Cardiac septum (tissue), 1 donor: ENCODE results near the gene CCDC85C. TPM values are rescaled to one million over a fixed set of nuclear protein-coding genes. Genes with fewer than 3 reads are reported as not detected.
A peak's percentile ranks its signal among the peaks of the same experiment; 100 is the strongest.

Experiments
- DNase-seq: peaks from one replicate; pipeline ENCODE4 v3.0.0-alpha.2; 2020; ENCODE audit warnings: low spot score
- intact Hi-C: fragments of 100-400 bp; cut with DNase I; formaldehyde crosslinking; loops from one replicate; pipeline ENCODE4 v1.14.0; 2022
- total RNA-seq: library from RNA; stranded (reverse); fragmentation: NEBNext Ultra II Directional; extraction: Animal tissue kit (Norgen Biotek cat#: 25700); gene quantifications from one replicate; pipeline ENCODE4 v1.2.1, GENCODE V29; 2021
- donor health status: DM: no; HTN: no; CAD: no.

CCDC85C gene
- total RNA-seq, 1 donor from 2014 or later = 21.4 TPM

DNA sequence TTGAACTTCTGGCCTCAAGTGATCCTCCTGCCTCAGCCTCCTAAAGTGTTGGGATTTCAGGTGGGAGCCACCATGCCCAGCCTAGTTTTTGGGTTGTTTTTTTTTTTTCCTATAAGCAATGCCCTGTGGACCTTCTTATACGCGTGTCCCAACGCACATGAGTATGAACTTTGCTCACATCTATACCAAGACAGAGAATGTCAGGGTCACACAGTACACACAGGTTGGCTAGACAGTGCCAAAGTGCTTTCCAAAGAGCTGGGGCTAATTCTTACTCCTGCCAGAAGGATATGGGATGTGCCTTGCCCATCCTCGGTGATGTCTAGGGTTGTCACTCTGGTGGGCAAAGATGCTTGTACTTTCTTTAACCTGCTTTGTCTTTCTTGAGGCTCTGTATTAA is 7.6 kb upstream of the CCDC85C start:
- DNase-seq = no peak
- intact Hi-C loops = no loop called here

DNA sequence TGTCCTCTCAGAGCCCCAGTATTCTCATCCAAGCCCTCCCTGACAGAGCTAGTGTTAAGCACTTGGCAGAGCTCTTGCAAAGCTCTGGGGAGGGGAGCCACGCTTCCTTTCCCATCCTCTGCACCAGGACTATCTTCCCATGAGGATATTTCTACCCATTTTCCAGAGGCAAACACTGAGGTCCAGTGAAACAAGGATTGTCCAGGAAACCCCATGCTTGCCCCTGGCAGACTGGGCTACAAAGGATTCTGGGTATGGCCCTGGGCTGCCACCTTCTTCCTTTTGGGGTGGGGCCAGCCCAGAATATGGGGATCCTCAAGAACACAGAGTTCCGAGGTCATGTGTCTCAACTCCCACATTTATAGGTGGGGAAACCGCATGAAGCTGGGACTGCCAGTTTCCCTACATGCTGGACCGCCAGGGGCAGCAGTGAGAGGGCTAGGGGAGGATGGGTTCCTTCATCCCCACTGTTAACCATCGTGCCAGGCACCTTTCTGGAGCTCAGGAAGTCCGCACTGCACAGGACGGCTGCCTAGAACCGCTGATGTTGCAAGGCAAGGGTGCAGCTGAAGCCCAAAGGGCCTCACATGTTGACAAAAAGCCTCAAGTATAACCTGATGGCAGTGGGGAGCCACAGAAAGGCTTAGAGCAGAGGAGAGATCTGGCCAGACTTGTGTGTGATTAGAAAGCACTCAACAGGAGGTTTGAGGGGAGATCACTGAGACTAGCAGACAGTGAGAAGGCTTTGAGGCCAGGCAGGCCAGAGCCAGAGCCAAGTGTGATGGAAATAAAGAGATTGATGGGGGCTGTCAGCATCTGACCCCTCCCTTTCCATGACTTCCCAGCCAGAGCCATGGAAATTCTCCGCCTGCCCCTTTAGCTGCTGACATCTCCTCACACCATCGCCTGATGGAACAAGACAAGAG is 5.5 kb upstream of the CCDC85C start:
- no peak for DNase-seq
- intact Hi-C loops = no loop called here

DNA sequence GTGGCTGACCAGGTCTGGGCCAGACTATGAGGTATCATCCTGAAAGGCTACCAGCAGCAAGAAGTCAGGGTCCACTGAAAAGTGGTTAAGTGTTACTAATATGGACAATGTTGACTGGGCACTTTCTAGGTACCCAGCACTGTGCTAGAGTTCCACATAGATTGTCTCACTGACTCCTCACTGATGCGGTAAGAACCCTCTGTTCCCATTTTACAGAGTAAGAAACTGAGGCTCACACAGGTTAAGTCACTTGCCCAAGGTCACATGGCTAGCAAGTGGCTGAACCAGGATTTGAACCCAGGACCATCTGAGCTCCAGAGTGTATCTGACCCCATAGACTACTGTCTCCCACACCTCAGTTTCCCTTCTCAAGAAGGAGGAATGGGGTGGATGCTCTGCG is 4.6 kb upstream of the CCDC85C start:
- DNase-seq = no peak
- intact Hi-C loops = no loop called here

DNA sequence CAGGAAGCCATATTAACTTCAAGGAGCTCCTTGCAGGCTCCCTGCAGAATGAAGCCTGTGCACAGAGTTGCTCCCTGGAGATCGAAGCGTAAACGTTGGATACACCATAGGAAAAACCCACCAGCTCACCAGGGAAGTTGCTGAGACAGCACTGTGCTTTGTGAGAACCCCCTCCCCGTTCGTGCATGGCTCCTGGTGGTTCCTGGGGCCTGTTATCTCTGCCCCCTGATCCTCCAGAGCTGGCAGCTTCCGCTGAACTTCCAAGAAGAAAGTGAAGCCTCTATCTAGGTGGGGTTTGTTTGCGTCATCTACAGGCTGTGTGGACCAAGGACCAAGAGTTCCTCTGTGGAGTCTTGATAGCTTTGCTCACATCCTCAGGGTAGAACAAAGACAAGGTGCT is 2.4 kb upstream of the CCDC85C start:
- DNase-seq = no peak
- intact Hi-C loops = no loop called here

DNA sequence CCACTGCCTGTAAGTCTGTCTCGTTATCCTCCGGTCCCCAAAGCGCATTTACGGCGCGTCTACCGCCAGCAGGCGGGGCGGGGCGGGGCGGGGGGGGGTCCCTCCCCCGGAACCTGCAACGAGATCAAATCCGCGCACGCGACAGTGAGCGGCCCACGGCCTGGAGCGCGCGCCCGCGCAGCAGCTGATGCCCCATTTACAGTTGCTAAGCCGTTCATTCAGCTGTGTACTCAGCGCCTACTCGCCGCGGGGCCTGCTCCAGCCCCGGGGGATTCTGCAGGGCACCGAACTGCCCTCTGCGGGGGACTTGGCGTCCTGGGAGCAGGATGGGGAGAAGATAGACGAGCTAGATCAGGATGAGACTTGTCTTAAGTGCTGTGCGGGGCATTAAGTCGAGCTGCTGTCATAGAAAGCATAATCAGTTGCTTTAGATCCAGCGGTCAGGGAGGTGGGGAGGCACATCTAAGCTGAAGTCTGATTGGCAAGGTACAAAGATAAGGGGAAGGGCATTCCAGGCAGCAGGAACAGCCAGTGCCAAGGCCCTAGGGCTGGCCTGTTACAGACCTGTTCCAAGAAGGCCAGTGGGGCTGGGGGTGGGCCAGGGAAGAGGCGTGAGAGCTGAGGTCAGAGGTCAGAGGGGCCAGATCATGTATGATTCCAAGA is 1.4 kb upstream of the CCDC85C start:
- intact Hi-C loops = no loop called here
- no peak for DNase-seq

DNA sequence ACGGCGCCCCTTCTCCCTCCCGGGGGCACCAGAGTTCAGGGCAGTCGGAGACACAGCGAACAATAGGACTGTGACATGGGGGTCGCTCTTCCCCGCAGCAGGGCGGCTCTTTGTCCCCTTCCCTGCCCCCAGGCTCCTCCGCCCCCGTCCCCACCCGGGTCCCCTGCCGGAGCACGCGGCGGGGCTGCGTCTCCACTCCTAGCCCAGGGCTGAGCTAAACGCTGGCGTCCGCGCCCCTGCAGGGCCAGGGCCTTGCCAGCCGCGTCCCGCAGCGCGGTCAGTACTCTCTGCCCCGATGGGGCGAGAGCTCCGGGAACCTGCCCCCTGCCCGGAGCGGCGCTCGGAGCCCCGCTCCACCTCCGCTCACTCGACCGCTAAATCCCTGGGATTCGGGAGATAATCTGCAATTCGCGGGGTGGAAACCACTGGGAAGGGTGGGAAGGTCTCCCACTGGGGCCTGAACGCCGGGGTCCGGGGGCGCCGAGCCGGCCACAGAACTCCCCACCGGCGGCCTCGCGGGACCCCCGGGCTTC is 825 bp upstream of the CCDC85C start:
- intact Hi-C loops = loop anchor here (5.0 kb wide), 1 partner anchor 43 kb away; no protein-coding TSS in a partner anchor
- DNase-seq = no peak

DNA sequence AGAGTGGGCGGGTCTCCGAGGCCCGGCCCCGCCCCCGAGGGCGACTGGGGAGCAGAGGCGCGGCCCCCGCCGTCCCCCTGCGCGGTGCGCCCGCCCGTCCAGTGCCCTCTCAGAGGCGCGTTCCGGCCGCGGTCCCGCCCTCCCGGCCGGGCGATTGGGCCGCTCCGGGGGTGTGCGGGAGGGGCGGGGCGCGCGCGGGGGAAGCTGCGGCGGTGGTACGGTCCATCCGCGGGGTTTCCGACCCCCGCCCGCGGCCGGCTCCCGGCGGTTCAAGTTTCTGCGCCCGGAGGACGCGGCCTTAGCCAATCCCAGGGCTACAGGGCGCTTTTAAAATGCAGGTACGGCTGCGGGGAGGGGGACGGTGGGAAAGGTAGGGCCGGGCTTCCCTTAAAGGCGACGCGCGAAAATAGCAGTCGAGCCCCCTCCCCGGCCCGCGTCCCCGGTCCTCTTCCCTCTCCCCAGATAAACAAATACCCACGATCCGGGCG is 315 bp upstream of the CCDC85C start:
- intact Hi-C loops = loop anchor here (5.0 kb wide), 1 partner anchor 42 kb away; no protein-coding TSS in a partner anchor
- peak; percentile 94 for DNase-seq

DNA sequence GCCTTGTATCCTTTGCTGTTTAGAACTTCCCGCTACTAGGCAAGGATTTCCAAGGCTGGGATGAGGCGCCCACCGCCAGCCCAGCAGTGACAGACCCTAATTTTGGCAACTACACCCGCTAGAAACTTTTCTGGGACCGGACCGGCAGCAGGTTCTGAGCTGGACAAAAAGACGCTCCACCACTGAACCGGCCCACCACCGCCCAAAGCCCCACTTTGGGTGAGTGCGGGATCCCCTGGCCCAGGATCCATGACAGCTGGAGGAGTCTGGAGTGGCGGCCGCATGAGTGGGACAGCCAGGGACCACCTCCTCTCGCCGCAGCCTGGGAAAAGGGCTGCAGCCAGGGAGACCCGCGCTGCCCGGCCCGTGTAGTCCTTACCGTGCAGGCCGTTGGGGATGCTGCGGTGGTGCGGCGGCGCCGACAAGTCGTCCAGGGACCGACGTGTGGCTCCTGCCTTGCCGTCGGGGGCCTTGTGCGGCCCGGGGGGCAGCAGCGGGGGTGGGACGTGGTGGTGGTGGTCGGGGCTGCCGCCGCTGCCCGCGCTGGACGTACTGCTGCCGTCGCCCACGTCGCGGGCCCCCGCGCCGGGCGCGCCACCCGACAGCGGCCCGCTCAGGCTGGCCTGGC is 1.1 kb downstream of the CCDC85C start:
- intact Hi-C loops = loop anchor here (2.0 to 5.0 kb wide), 2 partner anchors 28 to 41 kb away; no protein-coding TSS in a partner anchor
- no peak for DNase-seq

DNA sequence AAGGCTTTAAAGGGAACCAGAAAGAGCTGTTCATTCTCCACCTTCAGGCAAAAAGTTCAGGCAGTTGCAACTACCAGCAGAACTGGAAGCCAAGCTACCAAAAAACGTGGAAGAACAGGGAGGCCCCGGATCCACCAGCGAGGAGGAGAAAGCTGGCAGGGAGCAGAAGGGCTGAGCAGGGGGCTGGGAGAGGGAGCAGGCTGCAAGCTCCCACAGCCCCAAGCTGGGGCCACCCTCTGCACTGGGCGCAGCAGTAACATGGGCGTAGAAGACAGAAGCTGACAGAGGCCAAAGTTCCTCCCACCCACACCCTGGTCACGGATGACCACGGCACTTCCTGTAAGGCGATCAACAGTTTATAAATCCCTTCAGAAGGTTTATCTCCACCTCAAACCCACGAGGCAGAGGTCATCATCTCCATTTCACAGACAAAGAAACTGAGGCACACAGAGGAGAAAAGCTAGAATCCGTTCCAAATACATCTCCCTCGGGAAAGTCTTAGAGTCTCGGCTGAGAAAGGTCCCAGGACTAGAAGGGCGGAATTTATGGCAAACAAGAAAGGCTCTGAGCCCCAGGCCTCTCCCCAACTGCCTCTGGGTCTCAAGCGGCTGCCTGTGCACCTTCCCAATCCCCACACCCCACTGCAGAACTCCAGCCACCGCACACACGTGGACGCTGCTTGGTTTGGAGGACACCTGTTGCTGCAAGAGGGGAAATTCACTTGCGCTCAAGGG is 1.8 kb downstream of the CCDC85C start:
- intact Hi-C loops = loop anchor here (2.0 to 5.0 kb wide), 2 partner anchors 27 to 40 kb away; no protein-coding TSS in a partner anchor
- no peak for DNase-seq

DNA sequence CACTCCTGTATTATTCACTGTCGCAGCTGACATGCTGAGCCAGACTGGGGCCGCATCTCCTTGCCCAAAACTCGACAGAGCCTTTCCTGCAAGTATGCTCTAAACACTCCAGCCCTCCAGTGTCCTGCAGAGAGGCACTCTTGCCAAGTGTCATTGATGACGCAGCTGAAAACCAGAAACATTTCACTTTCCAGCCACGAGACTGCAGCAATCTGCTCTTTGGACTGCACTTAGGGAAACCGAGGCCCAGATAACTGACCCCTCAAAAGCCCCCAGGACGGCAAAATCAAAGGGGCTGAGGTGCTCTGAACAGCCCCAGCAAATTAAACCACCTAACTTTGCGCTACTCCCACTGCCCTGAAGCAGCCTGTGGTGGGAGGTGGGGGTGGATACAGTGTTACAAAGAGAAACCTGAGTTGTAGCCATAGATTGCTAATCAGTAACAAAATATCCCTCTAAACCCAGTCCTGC is 2.6 kb downstream of the CCDC85C start:
- DNase-seq = no peak
- intact Hi-C loops = loop anchor here (5.0 kb wide), 1 partner anchor 39 kb away; no protein-coding TSS in a partner anchor

DNA sequence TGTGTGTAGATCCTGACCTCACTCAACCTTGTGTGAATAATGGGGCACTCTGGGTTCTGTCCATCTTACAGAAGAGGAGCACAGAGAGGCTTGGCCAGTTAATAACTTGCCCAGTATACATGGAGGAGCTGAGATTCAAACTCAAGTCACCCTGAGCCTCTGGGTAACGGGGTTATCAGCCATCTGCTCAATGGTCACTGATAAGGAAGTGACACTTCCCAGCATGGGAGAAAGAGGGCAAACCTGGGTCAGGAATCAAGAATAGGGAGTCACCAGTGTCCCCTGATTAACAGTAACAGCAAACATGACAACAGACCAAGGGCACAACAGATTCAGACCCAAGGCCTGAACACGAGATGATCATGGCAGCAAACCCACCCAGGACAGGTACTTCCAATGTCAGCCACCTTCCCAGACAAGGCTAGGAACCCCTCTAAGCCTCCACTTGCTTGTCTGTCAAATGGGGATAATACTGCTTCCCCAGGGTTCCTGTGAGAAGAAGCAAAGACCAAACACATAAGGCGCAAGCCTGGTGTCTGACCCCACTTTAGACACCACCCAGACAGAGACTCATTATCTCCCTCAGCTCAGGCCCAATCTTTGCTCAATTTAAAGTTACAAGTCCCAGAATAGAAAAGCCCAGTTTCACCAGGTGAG is 3.6 kb downstream of the CCDC85C start:
- intact Hi-C loops = loop anchor here (5.0 kb wide), 1 partner anchor 38 kb away; no protein-coding TSS in a partner anchor

DNA sequence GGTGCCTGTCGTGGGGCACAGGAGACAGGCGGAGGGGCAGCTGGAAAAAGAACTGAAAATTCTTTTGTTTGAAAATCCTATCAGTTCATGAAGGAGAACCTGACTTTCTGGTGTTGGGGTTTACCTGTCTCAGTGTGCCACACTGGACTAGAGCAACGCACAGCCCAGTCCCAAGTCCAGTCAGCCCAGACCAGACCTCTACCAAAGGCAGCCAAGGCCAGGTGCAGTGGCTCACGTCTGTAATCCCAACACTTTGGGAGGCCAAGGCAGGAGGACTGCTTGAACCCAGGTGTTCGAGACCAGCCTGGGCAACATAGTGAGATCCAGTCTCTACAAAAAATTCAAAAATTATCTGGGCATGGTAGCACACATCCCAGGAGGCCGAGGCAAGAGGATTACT is 4.6 kb downstream of the CCDC85C start:
- no peak for DNase-seq
- intact Hi-C loops = no loop called here

More for the DNA sequence above, 3.6 kb downstream of the CCDC85C start:
- DNase-seq = no peak

DNA sequence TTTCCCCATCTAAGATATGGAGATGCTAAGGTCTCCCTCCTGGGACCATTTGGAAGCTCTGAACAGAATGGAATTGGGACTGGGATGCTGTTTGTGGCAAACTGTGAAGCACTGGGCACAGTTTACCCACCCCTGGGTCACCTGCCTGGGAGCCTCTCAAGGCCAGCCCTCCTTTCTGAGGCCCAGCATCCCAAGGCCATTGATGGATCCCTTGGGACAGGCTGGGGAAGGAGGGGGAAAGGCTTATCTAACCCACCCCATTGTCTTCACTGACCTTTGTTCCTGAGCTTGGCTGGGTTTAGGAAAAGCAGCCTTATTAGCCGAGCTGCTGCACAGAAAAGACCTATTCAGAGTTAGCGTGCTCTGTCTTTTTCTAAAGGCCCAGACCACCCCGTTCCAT is 5.2 kb downstream of the CCDC85C start:
- intact Hi-C loops = no loop called here
- no peak for DNase-seq

DNA sequence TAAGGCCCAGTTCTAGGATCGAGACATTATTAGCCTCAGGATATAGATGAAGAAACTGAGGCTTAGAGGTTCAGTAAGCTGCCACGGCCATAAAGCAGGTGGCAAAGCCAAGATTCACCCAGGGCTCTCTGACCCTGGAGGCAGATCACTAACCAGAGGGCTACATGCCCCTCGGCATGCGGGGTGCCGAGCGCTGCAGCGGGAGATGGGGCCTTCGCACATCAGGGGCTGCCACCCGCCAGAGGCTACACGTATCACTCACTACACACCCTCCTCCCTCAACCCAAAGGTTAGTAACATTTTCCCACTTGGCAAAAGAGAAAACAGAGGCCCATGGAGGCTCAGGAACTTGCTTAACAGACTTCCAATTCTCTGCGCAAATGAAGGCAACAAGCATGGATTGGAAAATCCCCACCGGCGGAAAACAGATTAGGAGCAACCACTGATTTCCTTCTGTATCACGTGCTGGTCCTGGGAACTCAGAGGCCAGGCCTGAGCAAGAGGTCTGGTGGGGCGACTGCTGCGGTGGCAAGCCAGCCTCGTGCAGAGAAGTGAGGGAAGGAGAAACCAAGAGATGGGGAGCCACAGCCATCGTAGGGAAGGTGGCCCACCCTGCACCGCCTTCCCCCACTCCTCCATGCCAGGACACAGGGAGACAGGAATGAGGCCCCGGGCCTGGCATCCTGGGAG is 6.0 kb downstream of the CCDC85C start:
- intact Hi-C loops = no loop called here
- no peak for DNase-seq

DNA sequence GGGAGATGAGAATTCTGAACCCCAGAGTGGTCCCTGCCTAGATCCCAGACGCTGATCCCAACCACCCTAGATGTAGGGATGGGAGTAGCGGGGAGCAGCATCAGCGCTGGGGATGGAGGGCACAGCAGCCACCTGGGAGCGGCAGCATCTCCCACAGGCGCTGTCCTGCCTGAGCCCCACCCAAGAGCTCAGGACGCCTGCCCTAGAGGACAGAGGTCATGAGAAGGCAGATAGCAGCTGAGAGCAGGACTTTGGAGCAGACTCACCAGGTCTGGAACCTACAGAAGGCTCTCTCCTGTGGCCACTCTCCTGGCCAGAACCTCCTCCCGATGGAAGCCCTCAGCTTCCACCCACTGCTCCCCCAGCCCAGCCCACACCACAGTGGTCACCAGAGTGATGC is 7.2 kb downstream of the CCDC85C start:
- DNase-seq = no peak
- intact Hi-C loops = no loop called here

DNA sequence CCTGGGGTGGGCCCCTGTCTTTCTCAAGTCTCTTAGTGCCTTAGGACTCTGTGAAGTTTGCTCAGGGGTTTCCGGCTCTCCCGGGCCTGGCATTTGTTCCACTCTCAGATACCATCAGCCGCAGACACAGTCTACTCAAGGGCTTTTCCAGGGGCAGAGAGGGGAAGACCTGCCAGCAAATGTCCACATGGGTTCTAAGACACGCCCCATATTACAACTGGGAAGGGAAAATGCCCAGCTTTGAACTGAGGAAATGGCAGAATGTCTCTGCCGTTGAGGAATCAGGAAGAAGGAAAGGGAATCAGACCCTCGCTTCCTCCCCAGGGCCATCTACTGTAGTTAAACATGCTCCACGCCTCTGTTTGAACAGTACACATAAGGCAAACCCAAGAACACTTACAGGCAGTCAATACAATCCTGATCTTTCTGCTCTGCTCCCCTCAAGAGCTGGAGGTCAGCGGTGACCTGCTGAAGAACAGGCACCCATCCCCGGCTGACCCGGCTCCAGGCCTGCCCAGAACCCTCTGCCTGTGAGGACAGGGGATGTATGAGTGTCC is 7.9 kb downstream of the CCDC85C start:
- no peak for DNase-seq

DNA sequence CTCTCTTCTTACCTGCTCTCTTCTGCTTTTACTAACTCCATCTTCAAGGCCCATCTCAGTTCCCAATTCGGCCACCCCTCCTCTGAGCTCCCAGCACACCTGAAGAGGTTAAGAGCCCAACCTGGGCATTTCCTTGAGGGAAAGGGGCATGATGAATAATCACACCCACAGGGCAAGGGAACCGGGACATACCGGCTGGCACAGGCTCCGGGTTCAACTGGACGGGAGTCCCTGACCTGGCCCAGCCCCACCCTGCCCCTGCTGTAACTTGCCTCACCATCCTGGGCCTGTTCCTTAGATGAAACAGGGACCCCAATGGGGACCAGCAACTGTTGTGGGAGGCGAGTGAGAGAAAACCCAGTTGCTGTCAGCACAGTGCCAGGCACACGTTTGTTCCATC is 8.5 kb downstream of the CCDC85C start:
- intact Hi-C loops = no loop called here
- DNase-seq = no peak

More for the DNA sequence above, 7.9 kb downstream of the CCDC85C start:
- intact Hi-C loops = no loop called here

DNA sequence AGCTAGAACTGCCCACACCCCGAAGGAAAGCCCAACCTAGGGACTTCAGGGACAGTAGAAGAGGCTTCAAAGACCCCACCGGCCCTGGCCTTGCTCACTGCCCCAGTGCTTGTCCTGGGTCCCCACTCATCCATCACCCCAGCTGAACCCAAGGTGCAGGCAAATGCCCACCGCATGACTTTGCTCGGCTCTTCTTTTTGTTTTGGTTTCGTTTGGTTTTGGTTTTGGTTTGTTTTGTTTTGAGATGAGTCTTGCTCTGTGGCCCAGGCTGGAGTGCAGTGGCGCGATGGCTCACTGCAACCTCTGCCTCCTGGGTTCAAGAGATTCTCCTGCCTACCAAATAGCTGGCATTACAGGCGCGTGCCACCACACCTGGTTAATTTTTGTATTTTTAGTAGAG is 9.0 kb downstream of the CCDC85C start:
- no peak for DNase-seq
- intact Hi-C loops = no loop called here
